CD14-positive monocyte (primary cell): ENCODE data around the gene CRISPLD2. TPM values are rescaled to one million over a fixed set of nuclear protein-coding genes. Genes with fewer than 3 reads are reported as not detected.

ENCODE experiments used
- DNase-seq, 3 donors: peaks; one replicate each; pipeline ENCODE4 v3.0.0-alpha.2; 2011 to 2022
- H2AFZ ChIP-seq: 2 replicates; pipeline ENCODE4 v1.6.0; 2012; ENCODE audit warnings: mild to moderate bottlenecking, low read depth, low read length, inconsistent platforms; ENCODE audit not compliant: insufficient read depth, poor library complexity, severe bottlenecking
- H3K27ac ChIP-seq, 2 donors: 1 replicate in 1 of 2; 2 replicates in 1 of 2; pipeline ENCODE4 v1.5.1; 2012 to 2013; ENCODE audit warnings: low read length in 2 of 2, control low read depth in 1 of 2, inconsistent platforms in 1 of 2, low read depth in 1 of 2, mild to moderate bottlenecking in 1 of 2
- H3K27me3 ChIP-seq, 2 donors: one replicate each; pipeline versions ENCODE4 v1.6.0 to v1.6.1; 2011 to 2013; ENCODE audit warnings: low read length in 2 of 2; ENCODE audit not compliant: control insufficient read depth in 2 of 2, insufficient read depth in 2 of 2
- H3K36me3 ChIP-seq, 2 donors: replicated peaks in 1 of 2; 1 replicate in 1 of 2; 2 replicates in 1 of 2; pipeline versions ENCODE4 v1.5.1 to v1.6.1; 2012 to 2013; ENCODE audit warnings: low read length in 2 of 2, control low read depth in 1 of 2, inconsistent platforms in 1 of 2, mild to moderate bottlenecking in 1 of 2; ENCODE audit not compliant: insufficient read depth in 2 of 2, control insufficient read depth in 1 of 2
- H3K4me1 ChIP-seq, 2 donors: 1 replicate in 1 of 2; 2 replicates in 1 of 2; pipeline versions ENCODE4 v1.5.1 to v1.6.1; 2012 to 2013; ENCODE audit warnings: low read length in 2 of 2, control low read depth in 1 of 2, inconsistent platforms in 1 of 2, mild to moderate bottlenecking in 1 of 2, moderate library complexity in 1 of 2; ENCODE audit not compliant: insufficient read depth in 2 of 2, control insufficient read depth in 1 of 2
- H3K4me2 ChIP-seq: replicated peaks from 2 replicates; pipeline ENCODE3; 2012; ENCODE audit warnings: low read length, moderate library complexity, mild to moderate bottlenecking; ENCODE audit not compliant: poor library complexity, severe bottlenecking; ENCODE audit errors: extremely low read depth
- H3K4me3 ChIP-seq, 3 experiments: fragments of 200-600 bp in 1 of 3; sonication (generic) in 1 of 3; replicated peaks in 1 of 3; 1 replicate in 2 of 3; 2 replicates in 1 of 3; pipeline ENCODE4 v1.5.1; 2011 to 2013; ENCODE audit warnings: low read length in 3 of 3, mild to moderate bottlenecking in 3 of 3, control low read depth in 2 of 3, low read depth in 2 of 3, inconsistent platforms in 1 of 3, moderate library complexity in 1 of 3
- H3K79me2 ChIP-seq: 2 replicates; pipeline ENCODE4 v1.6.0; 2012; ENCODE audit warnings: mild to moderate bottlenecking, control low read depth, inconsistent platforms, low read length, moderate library complexity; ENCODE audit not compliant: insufficient read depth
- H3K9ac ChIP-seq: 2 replicates; pipeline ENCODE4 v1.6.0; 2017; ENCODE audit warnings: low read length, mild to moderate bottlenecking; ENCODE audit not compliant: insufficient read depth, poor library complexity, severe bottlenecking
- H3K9me3 ChIP-seq, 2 donors: replicated peaks in 1 of 2; 1 replicate in 1 of 2; 2 replicates in 1 of 2; pipeline versions ENCODE4 v1.5.1 to v1.6.1; 2012 to 2013; ENCODE audit warnings: low read length in 2 of 2, control low read depth in 1 of 2; ENCODE audit not compliant: control insufficient read depth in 1 of 2, insufficient read depth in 1 of 2
- H4K20me1 ChIP-seq: 2 replicates; pipeline ENCODE4 v1.6.0; 2012; ENCODE audit warnings: mild to moderate bottlenecking, low read length, control low read depth, moderate library complexity; ENCODE audit not compliant: insufficient read depth
- H3K27ac Mint-ChIP-seq, 7 donors: one replicate each; pipeline ENCODE4 v1.8.0; 2020; ENCODE audit warnings: mild to moderate bottlenecking in 7 of 7, mixed read lengths in 7 of 7, moderate library complexity in 6 of 7, inconsistent platforms in 2 of 7
- H3K27me3 Mint-ChIP-seq, 3 donors: one replicate each; pipeline ENCODE4 v1.8.0; 2021 to 2022; ENCODE audit warnings: low read depth in 3 of 3, mild to moderate bottlenecking in 3 of 3, mixed read lengths in 3 of 3, moderate library complexity in 3 of 3, inconsistent platforms in 1 of 3
- H3K36me3 Mint-ChIP-seq, 2 donors: one replicate each; pipeline ENCODE4 v1.8.0; 2020; ENCODE audit warnings: mixed read lengths in 2 of 2, inconsistent platforms in 1 of 2, mild to moderate bottlenecking in 1 of 2
- H3K4me1 Mint-ChIP-seq: one replicate; pipeline ENCODE4 v1.8.0; 2020; ENCODE audit warnings: mild to moderate bottlenecking, mixed read lengths
- H3K4me3 Mint-ChIP-seq, 2 donors: one replicate each; pipeline ENCODE4 v1.8.0; 2020; ENCODE audit warnings: mild to moderate bottlenecking in 2 of 2, mixed read lengths in 2 of 2, moderate library complexity in 1 of 2
- H3K9me3 Mint-ChIP-seq, 7 donors: one replicate each; pipeline ENCODE4 v1.8.0; 2020 to 2022; ENCODE audit warnings: mixed read lengths in 7 of 7, mild to moderate bottlenecking in 6 of 7, moderate library complexity in 6 of 7, inconsistent platforms in 2 of 7
- CTCF ChIP-seq: fragments of 200-600 bp; IDR thresholded peaks from one replicate; pipeline ENCODE4 v1.8.0; 2022; ENCODE audit warnings: antibody characterized with exemption, mild to moderate bottlenecking
- WGBS: methylation state at CpG from one replicate; pipeline ENCODE4 v1.1.5; 2013; ENCODE audit warnings: missing lambda C conversion rate; ENCODE audit not compliant: insufficient coverage; 5-methylcytosine and 5-hydroxymethylcytosine counted together
- intact Hi-C, 2 donors: fragments of 100-400 bp; cut with micrococcal nuclease; formaldehyde crosslinking; loops; one replicate each; pipeline versions ENCODE4 v1.15.0 to v1.15.1; 2023
- polyA plus RNA-seq, 3 donors: library from polyadenylated mRNA; depleted of rRNA in 1 of 3; unstranded in 2 of 3; stranded (reverse) in 1 of 3; fragments of 300-500 nt in 2 of 3; fragments of >200 nt in 1 of 3; fragmentation: Illumina TruSeq in 2 of 3; gene quantifications; 1 replicate in 2 of 3; 2 replicates in 1 of 3; pipeline ENCODE4 v1.2.3, GENCODE V29; 2012 to 2021

CRISPLD2 gene
- polyA plus RNA-seq, 3 donors, result 40.7 to 90.4 (median 69.0) TPM

- Histone ChIP-seq H3K79me2 (no peaks in the 10 kb centered on the region), H2AFZ (peak overlapping the region; percentile 45), H3K9me3 (no peaks in the 10 kb centered on the region), H3K4me2 (no peak overlapping the region), H3K36me3 (no peaks in the 10 kb centered on the region), H3K27me3 (no peaks in the 10 kb centered on the region), H3K4me1 (peaks cover 4 to 28% of the 10 kb centered on the region in 2 donors), H3K4me3 (no peak overlapping the region), H3K27ac (no peak overlapping the region), H3K9ac (no peak overlapping the region), H4K20me1 (no peaks in the 10 kb centered on the region)
- Mint-ChIP-seq H3K27ac (no peak overlapping the region), H3K4me3 (no peak overlapping the region), H3K36me3 (peaks cover 0 to 6% of the 10 kb centered on the region in 2 donors), H3K27me3 (peaks cover 4 to 9% (median 7%) of the 10 kb centered on the region in 3 donors), H3K9me3 (peaks cover 0 to 2% (median 0%) of the 10 kb centered on the region in 7 donors), H3K4me1 (peaks cover 19% of the 10 kb centered on the region)
- TF ChIP-seq CTCF, result peak; percentile 98
- WGBS, result 48% methylated on average over 10 of the region's 11 CpGs
- intact Hi-C loops, result loop anchor here (2.0 to 5.0 kb wide), 2 partner anchors 46 to 47 kb away; no protein-coding TSS in a partner anchor
- peak; percentile 42 to 71 (median 67) for DNase-seq
Observed at GRCh38 chr16:84925092-84925772, 105.4 kb downstream of the CRISPLD2 start.

- no peaks in the 10 kb centered on the region for H3K9me3 ChIP-seq
- Mint-ChIP-seq H3K9me3 (peaks cover 0 to 2% (median 0%) of the 10 kb centered on the region in 7 donors), H3K27me3 (peaks cover 4 to 7% (median 4%) of the 10 kb centered on the region in 3 donors), H3K4me3 (no peak overlapping the region), H3K4me1 (peaks cover 17% of the 10 kb centered on the region), H3K36me3 (peaks cover 0 to under 1% of the 10 kb centered on the region in 2 donors), H3K27ac (no peak overlapping the region)
- no peaks in the 10 kb centered on the region for H3K79me2 ChIP-seq
- H3K36me3 ChIP-seq, result no peaks in the 10 kb centered on the region
- H3K27me3 ChIP-seq, result no peaks in the 10 kb centered on the region
- no peak overlapping the region for H3K9ac ChIP-seq
- no peak overlapping the region for H3K27ac ChIP-seq
- WGBS, result 90% methylated on average over 12 of the region's 19 CpGs
- H4K20me1 ChIP-seq, result no peaks in the 10 kb centered on the region
- no peak for TF ChIP-seq CTCF
- no peak overlapping the region for H3K4me2 ChIP-seq
- no peak for DNase-seq
- H2AFZ ChIP-seq, result no peak overlapping the region
- intact Hi-C loops, result loop anchor here (2.0 to 5.0 kb wide), 2 partner anchors 45 to 46 kb away; no protein-coding TSS in a partner anchor
- H3K4me3 ChIP-seq, result no peak overlapping the region
- peaks cover 4 to 28% of the 10 kb centered on the region in 2 donors for H3K4me1 ChIP-seq
Observed at GRCh38 chr16:84925773-84926372, 106.1 kb downstream of the CRISPLD2 start.
